DLD1 (cell line): ENCODE measurements around the gene EVC.

ENCODE experiments used
- in situ Hi-C: cut with HindIII; loops from 2 replicates; pipeline ENCODE4 v1.10.0; 2017; ENCODE audit warnings: low sequenced_read_pairs

Gene EVC

GRCh38 chr4:5783486-5783885, 72.5 kb downstream of the EVC start:
- in situ Hi-C loops: loop anchor here (5.0 kb wide), 1 partner anchor 96 kb away; no protein-coding TSS in a partner anchor

- in situ Hi-C loops: loop anchor here (5.0 kb wide), 1 partner anchor 97 kb away; no protein-coding TSS in a partner anchor
These were observed 73.0 kb downstream of the EVC start for GRCh38 chr4:5784021-5784420.

GRCh38 chr4:5784960-5785611, 74.1 kb downstream of the EVC start:
- in situ Hi-C loops: loop anchor here (5.0 kb wide), 1 partner anchor 98 kb away; no protein-coding TSS in a partner anchor

- in situ Hi-C loops: no loop called here
These were observed 75.0 kb downstream of the EVC start for GRCh38 chr4:5785806-5786680.

GRCh38 chr4:5787311-5787710, 76.3 kb downstream of the EVC start:
- in situ Hi-C loops: no loop called here

GRCh38 chr4:5788144-5788543, 77.1 kb downstream of the EVC start:
- in situ Hi-C loops: no loop called here

GRCh38 chr4:5789141-5789540, 78.1 kb downstream of the EVC start:
- in situ Hi-C loops: no loop called here

GRCh38 chr4:5790546-5790857, 79.5 kb downstream of the EVC start:
- in situ Hi-C loops: no loop called here

- in situ Hi-C loops: no loop called here
These were observed 80.7 kb downstream of the EVC start for GRCh38 chr4:5791654-5792053.

- in situ Hi-C loops: no loop called here
These were observed 82.5 kb downstream of the EVC start for GRCh38 chr4:5793514-5793913.

GRCh38 chr4:5795580-5795979, 84.6 kb downstream of the EVC start:
- in situ Hi-C loops: no loop called here

GRCh38 chr4:5796976-5797375, 86.0 kb downstream of the EVC start:
- in situ Hi-C loops: no loop called here

GRCh38 chr4:5797866-5798265, 86.9 kb downstream of the EVC start:
- in situ Hi-C loops: no loop called here

GRCh38 chr4:5798462-5798861, 87.5 kb downstream of the EVC start:
- in situ Hi-C loops: no loop called here

- in situ Hi-C loops: no loop called here
These were observed 87.9 kb downstream of the EVC start for GRCh38 chr4:5798946-5799345.

GRCh38 chr4:5799406-5799805, 88.4 kb downstream of the EVC start:
- in situ Hi-C loops: no loop called here

GRCh38 chr4:5800496-5800895, 89.5 kb downstream of the EVC start:
- in situ Hi-C loops: no loop called here

GRCh38 chr4:5801696-5802095, 90.7 kb downstream of the EVC start:
- in situ Hi-C loops: no loop called here

GRCh38 chr4:5802565-5802964, 91.6 kb downstream of the EVC start:
- in situ Hi-C loops: no loop called here

GRCh38 chr4:5804656-5805055, 93.7 kb downstream of the EVC start:
- in situ Hi-C loops: no loop called here

GRCh38 chr4:5805270-5805669, 94.3 kb downstream of the EVC start:
- in situ Hi-C loops: no loop called here

GRCh38 chr4:5808081-5808741, 97.2 kb downstream of the EVC start:
- in situ Hi-C loops: no loop called here
